ENCODE results near the gene PLBD2.

PLBD2 gene

DNA sequence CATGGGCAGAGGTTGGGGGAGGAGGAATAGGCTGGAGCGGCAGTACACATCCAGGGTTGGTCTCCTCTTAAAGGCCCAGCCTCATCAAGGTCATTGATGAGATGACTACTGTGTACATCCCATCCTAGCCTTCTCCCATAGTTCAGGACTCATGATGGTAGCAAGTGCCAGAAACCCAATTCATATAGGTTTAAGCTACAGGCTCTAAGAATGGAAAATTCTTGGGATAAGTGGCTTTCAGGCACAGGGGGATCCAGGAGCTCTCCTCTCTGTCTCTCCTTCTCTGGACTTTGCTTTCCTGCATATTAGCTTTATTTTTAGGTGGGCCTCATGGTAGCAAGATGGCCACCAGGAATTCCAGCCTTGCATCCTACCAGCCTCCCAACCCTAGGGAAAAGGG, 70.1 kb downstream of the PLBD2 start:
- Histone ChIP-seq H3K4me3 (ENCODE audit: low read length in 2 of 2) (no peak overlapping the region), H4K91ac (ENCODE audit: low read depth, low read length, poor library complexity) (no peak overlapping the region), H3K36me3 (replicated peaks in 1 of 2; ENCODE audit: control insufficient read depth in 2 of 2, insufficient read depth in 2 of 2, low read length in 2 of 2) (peaks cover 0 to 39% of the 10 kb centered on the region in 2 donors), H3K9ac (ENCODE audit: low read depth, low read length, poor library complexity) (no peak overlapping the region), H2BK12ac (ENCODE audit: low read length) (no peak overlapping the region), H3K14ac (ENCODE audit: low read length) (no peak overlapping the region), H3K4ac (ENCODE audit: low read length) (no peak overlapping the region), H2AK5ac (ENCODE audit: low read depth, low read length) (no peak overlapping the region), H2BK5ac (ENCODE audit: low read length) (no peak overlapping the region), H3K18ac (ENCODE audit: low read length) (no peak overlapping the region), H2BK120ac (ENCODE audit: low read depth, low read length) (no peak overlapping the region), H3K27ac (replicated peaks; ENCODE audit: low read length) (no peak overlapping the region), H2BK15ac (ENCODE audit: low read length) (no peak overlapping the region), H3K79me1 (ENCODE audit: low read depth, low read length) (no peaks in the 10 kb centered on the region), H3K23ac (ENCODE audit: low read depth, low read length, poor library complexity) (no peak overlapping the region), H4K8ac (ENCODE audit: low read depth, low read length) (no peak overlapping the region), H3K27me3 (ENCODE audit: control insufficient read depth in 3 of 3, insufficient read depth in 3 of 3, low read depth in 1 of 3, low read length in 3 of 3) (no peaks in the 10 kb centered on the region), H3K4me2 (ENCODE audit: insufficient read depth, low read length, poor library complexity, severe bottlenecking) (no peak overlapping the region), H2AFZ (ENCODE audit: low read length) (no peak overlapping the region), H3K4me1 (ENCODE audit: control insufficient read depth in 2 of 2, insufficient read depth in 1 of 2, low read depth in 1 of 2, low read length in 2 of 2) (peaks cover 0 to 4% of the 10 kb centered on the region in 2 donors), H3K9me3 (replicated peaks in 1 of 2; ENCODE audit: control insufficient read depth in 2 of 2, insufficient read depth in 1 of 2, low read depth in 1 of 2, low read length in 2 of 2) (no peaks in the 10 kb centered on the region)
- no peak for DNase-seq (ENCODE audit: low spot score)
- no CpG with 5 or more reads among the region's 1 CpG for WGBS, 2 donors (ENCODE audit: extremely low coverage in 2 of 2, insufficient read length in 2 of 2, insufficient replicate concordance in 1 of 2)

DNA sequence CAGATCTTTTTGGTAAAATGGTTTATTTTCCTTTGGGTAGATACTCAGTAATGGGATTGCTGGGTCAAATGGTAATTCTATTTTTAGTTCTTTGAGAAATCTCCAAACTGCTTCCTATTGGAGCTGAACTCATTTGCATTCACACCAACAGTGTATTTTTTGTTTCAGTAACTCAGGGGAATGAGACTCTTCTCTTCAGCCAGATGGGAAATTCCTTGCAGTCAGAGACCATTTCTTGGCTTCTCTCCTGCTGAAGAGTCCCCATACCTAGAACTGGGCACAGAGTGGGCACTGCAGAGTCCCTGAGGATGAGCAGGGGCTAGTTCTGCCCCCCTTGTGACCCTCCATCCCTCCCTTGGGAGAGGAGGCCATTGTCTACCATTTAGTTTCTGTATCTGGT, 74.6 kb downstream of the PLBD2 start:
- no peak overlapping the region for H2AK5ac ChIP-seq (ENCODE audit: low read depth, low read length)
- no peaks in the 10 kb centered on the region for H3K79me1 ChIP-seq (ENCODE audit: low read depth, low read length)
- no peak overlapping the region for H3K14ac ChIP-seq (ENCODE audit: low read length)
- no peak overlapping the region for H3K4me2 ChIP-seq (ENCODE audit: insufficient read depth, low read length, poor library complexity, severe bottlenecking)
- H3K4me3 ChIP-seq (ENCODE audit: low read length in 2 of 2), result no peak overlapping the region
- no peak overlapping the region for H2BK15ac ChIP-seq (ENCODE audit: low read length)
- no peak overlapping the region for H2BK120ac ChIP-seq (ENCODE audit: low read depth, low read length)
- H2BK12ac ChIP-seq (ENCODE audit: low read length), result no peak overlapping the region
- H3K23ac ChIP-seq (ENCODE audit: low read depth, low read length, poor library complexity), result no peak overlapping the region
- no peaks in the 10 kb centered on the region for H3K9me3 ChIP-seq (replicated peaks in 1 of 2; ENCODE audit: control insufficient read depth in 2 of 2, insufficient read depth in 1 of 2, low read depth in 1 of 2, low read length in 2 of 2)
- H3K4ac ChIP-seq (ENCODE audit: low read length), result no peak overlapping the region
- no peak overlapping the region for H4K8ac ChIP-seq (ENCODE audit: low read depth, low read length)
- peaks cover 0 to 36% of the 10 kb centered on the region in 2 donors for H3K36me3 ChIP-seq (replicated peaks in 1 of 2; ENCODE audit: control insufficient read depth in 2 of 2, insufficient read depth in 2 of 2, low read length in 2 of 2)
- no peak overlapping the region for H2BK5ac ChIP-seq (ENCODE audit: low read length)
- no peak overlapping the region for H4K91ac ChIP-seq (ENCODE audit: low read depth, low read length, poor library complexity)
- no peak for DNase-seq (ENCODE audit: low spot score)
- no peak overlapping the region for H3K27ac ChIP-seq (replicated peaks; ENCODE audit: low read length)
- no peak overlapping the region for H3K9ac ChIP-seq (ENCODE audit: low read depth, low read length, poor library complexity)
- no peaks in the 10 kb centered on the region for H3K4me1 ChIP-seq (ENCODE audit: control insufficient read depth in 2 of 2, insufficient read depth in 1 of 2, low read depth in 1 of 2, low read length in 2 of 2)
- H3K18ac ChIP-seq (ENCODE audit: low read length), result no peak overlapping the region
- H3K27me3 ChIP-seq (ENCODE audit: control insufficient read depth in 3 of 3, insufficient read depth in 3 of 3, low read depth in 1 of 3, low read length in 3 of 3), result no peaks in the 10 kb centered on the region
- no peak overlapping the region for H2AFZ ChIP-seq (ENCODE audit: low read length)

DNA sequence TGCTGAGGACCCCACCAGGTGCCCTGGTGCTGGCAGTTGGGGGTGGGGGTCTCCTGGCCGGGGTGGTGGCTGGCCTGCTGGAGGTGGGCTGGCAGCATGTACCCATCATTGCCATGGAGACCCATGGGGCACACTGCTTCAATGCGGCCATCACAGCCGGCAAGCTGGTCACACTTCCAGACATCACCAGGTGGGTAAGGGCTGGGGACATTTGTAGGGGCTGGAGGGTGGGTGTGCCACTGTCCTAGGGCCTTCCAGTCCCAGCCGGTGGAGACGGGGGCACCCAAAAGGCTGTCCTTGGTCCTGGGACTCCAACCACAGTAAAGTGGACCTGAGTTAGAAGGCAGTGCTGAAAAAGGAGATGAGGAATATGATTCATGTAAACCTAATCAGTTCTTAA, 77.0 kb downstream of the PLBD2 start:
- H2BK120ac ChIP-seq (ENCODE audit: low read depth, low read length), result no peak overlapping the region
- no peak overlapping the region for H2BK15ac ChIP-seq (ENCODE audit: low read length)
- H3K18ac ChIP-seq (ENCODE audit: low read length), result no peak overlapping the region
- no peak overlapping the region for H2AK5ac ChIP-seq (ENCODE audit: low read depth, low read length)
- WGBS, 2 donors (ENCODE audit: extremely low coverage in 2 of 2, insufficient read length in 2 of 2, insufficient replicate concordance in 1 of 2), result no CpG with 5 or more reads among the region's 5 CpGs
- H3K79me1 ChIP-seq (ENCODE audit: low read depth, low read length), result no peaks in the 10 kb centered on the region
- no peak overlapping the region for H3K23ac ChIP-seq (ENCODE audit: low read depth, low read length, poor library complexity)
- H3K27ac ChIP-seq (replicated peaks; ENCODE audit: low read length), result no peak overlapping the region
- H3K9ac ChIP-seq (ENCODE audit: low read depth, low read length, poor library complexity), result no peak overlapping the region
- no peak overlapping the region for H4K8ac ChIP-seq (ENCODE audit: low read depth, low read length)
- no peak for DNase-seq (ENCODE audit: low spot score)
- no peak overlapping the region for H2BK12ac ChIP-seq (ENCODE audit: low read length)
- no peak overlapping the region for H3K4ac ChIP-seq (ENCODE audit: low read length)
- no peak overlapping the region for H2BK5ac ChIP-seq (ENCODE audit: low read length)
- H3K4me1 ChIP-seq (ENCODE audit: control insufficient read depth in 2 of 2, insufficient read depth in 1 of 2, low read depth in 1 of 2, low read length in 2 of 2), result peaks cover 0 to 1% of the 10 kb centered on the region in 2 donors
- no peaks in the 10 kb centered on the region for H3K27me3 ChIP-seq (ENCODE audit: control insufficient read depth in 3 of 3, insufficient read depth in 3 of 3, low read depth in 1 of 3, low read length in 3 of 3)
- H3K4me2 ChIP-seq (ENCODE audit: insufficient read depth, low read length, poor library complexity, severe bottlenecking), result no peak overlapping the region
- H3K14ac ChIP-seq (ENCODE audit: low read length), result no peak overlapping the region
- H2AFZ ChIP-seq (ENCODE audit: low read length), result no peak overlapping the region
- H3K36me3 ChIP-seq (replicated peaks in 1 of 2; ENCODE audit: control insufficient read depth in 2 of 2, insufficient read depth in 2 of 2, low read length in 2 of 2), result peaks cover 0 to 23% of the 10 kb centered on the region in 2 donors
- no peak overlapping the region for H4K91ac ChIP-seq (ENCODE audit: low read depth, low read length, poor library complexity)
- H3K4me3 ChIP-seq (ENCODE audit: low read length in 2 of 2), result no peak overlapping the region
- no peaks in the 10 kb centered on the region for H3K9me3 ChIP-seq (replicated peaks in 1 of 2; ENCODE audit: control insufficient read depth in 2 of 2, insufficient read depth in 1 of 2, low read depth in 1 of 2, low read length in 2 of 2)

DNA sequence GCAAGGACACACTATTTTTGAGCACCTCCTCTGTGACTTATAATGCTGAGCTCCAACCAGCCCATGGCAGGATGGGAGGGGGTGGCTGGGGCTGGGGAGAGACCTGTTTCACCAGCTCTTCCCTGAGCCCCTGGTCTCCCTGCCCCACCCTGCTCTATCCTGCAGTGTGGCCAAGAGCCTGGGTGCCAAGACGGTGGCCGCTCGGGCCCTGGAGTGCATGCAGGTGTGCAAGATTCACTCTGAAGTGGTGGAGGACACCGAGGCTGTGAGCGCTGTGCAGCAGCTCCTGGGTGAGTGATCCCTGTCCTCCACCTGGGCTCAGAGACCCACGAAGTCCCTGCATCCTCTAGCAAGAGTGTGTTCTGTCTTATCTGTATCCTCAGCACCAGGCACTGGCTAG, 78.2 kb downstream of the PLBD2 start:
- peak overlapping the region; percentile 55 for H3K18ac ChIP-seq (ENCODE audit: low read length)
- no peak overlapping the region for H2BK12ac ChIP-seq (ENCODE audit: low read length)
- H3K27ac ChIP-seq (replicated peaks; ENCODE audit: low read length), result no peak overlapping the region
- H3K4me2 ChIP-seq (ENCODE audit: insufficient read depth, low read length, poor library complexity, severe bottlenecking), result no peak overlapping the region
- no peak overlapping the region for H2BK15ac ChIP-seq (ENCODE audit: low read length)
- no peak overlapping the region for H4K91ac ChIP-seq (ENCODE audit: low read depth, low read length, poor library complexity)
- H2BK5ac ChIP-seq (ENCODE audit: low read length), result no peak overlapping the region
- no peak overlapping the region for H2BK120ac ChIP-seq (ENCODE audit: low read depth, low read length)
- WGBS, 2 donors (ENCODE audit: extremely low coverage in 2 of 2, insufficient read length in 2 of 2, insufficient replicate concordance in 1 of 2), result no CpG with 5 or more reads among the region's 6 CpGs
- peaks cover 0 to 1% of the 10 kb centered on the region in 2 donors for H3K4me1 ChIP-seq (ENCODE audit: control insufficient read depth in 2 of 2, insufficient read depth in 1 of 2, low read depth in 1 of 2, low read length in 2 of 2)
- no peak overlapping the region for H3K9ac ChIP-seq (ENCODE audit: low read depth, low read length, poor library complexity)
- no peaks in the 10 kb centered on the region for H3K9me3 ChIP-seq (replicated peaks in 1 of 2; ENCODE audit: control insufficient read depth in 2 of 2, insufficient read depth in 1 of 2, low read depth in 1 of 2, low read length in 2 of 2)
- H3K4ac ChIP-seq (ENCODE audit: low read length), result no peak overlapping the region
- H2AK5ac ChIP-seq (ENCODE audit: low read depth, low read length), result peak overlapping the region; percentile 6
- peaks cover 0 to 23% of the 10 kb centered on the region in 2 donors for H3K36me3 ChIP-seq (replicated peaks in 1 of 2; ENCODE audit: control insufficient read depth in 2 of 2, insufficient read depth in 2 of 2, low read length in 2 of 2)
- no peak overlapping the region for H3K23ac ChIP-seq (ENCODE audit: low read depth, low read length, poor library complexity)
- H3K27me3 ChIP-seq (ENCODE audit: control insufficient read depth in 3 of 3, insufficient read depth in 3 of 3, low read depth in 1 of 3, low read length in 3 of 3), result no peaks in the 10 kb centered on the region
- no peak overlapping the region for H3K14ac ChIP-seq (ENCODE audit: low read length)
- no peak overlapping the region for H4K8ac ChIP-seq (ENCODE audit: low read depth, low read length)
- no peak overlapping the region for H2AFZ ChIP-seq (ENCODE audit: low read length)
- no peaks in the 10 kb centered on the region for H3K79me1 ChIP-seq (ENCODE audit: low read depth, low read length)
- DNase-seq (ENCODE audit: low spot score), result no peak
- H3K4me3 ChIP-seq (ENCODE audit: low read length in 2 of 2), result no peak overlapping the region

All from neuronal stem cell (in vitro differentiated cells).